Measurements from ENCODE around the gene PCDH11X. TPM values are rescaled to one million over a fixed set of nuclear protein-coding genes. Genes with fewer than 3 reads are reported as not detected.
"Not testable (repeated sequence)": the region's sequence is repeated elsewhere in the genome, so short reads cannot be mapped to it uniquely, and the experiment has no call there.

Gene PCDH11X
- total RNA-seq, result not detected in 2 replicates

GRCh38 chrX:91779135-91779534 lies at the start of gene PCDH11X:
Gene PCDH11X, plus strand, starts transcription at chrX:91779375. Its CDS starts 56,130 bp downstream, at chrX:91835505.
- H3K27ac Mint-ChIP-seq; H3K27me3 Mint-ChIP-seq (ENCODE audit: insufficient read depth); H3K36me3 Mint-ChIP-seq (ENCODE audit: low read depth); intact Hi-C loops (cut with micrococcal nuclease); H3K4me1 Mint-ChIP-seq (ENCODE audit: low read depth); H3K4me3 Mint-ChIP-seq; DNase-seq (ENCODE audit: low spot score); H3K9me3 Mint-ChIP-seq: not testable (repeated sequence)

GRCh38 chrX:91747446-91747845 lies 31.7 kb upstream of the PCDH11X start:
- H3K9me3 Mint-ChIP-seq; DNase-seq (ENCODE audit: low spot score); intact Hi-C loops (cut with micrococcal nuclease); H3K4me1 Mint-ChIP-seq (ENCODE audit: low read depth); H3K4me3 Mint-ChIP-seq; H3K27ac Mint-ChIP-seq; H3K36me3 Mint-ChIP-seq (ENCODE audit: low read depth); H3K27me3 Mint-ChIP-seq (ENCODE audit: insufficient read depth): not testable (repeated sequence)

GRCh38 chrX:91753022-91753421 lies 26.2 kb upstream of the PCDH11X start:
- H3K9me3 Mint-ChIP-seq; H3K27ac Mint-ChIP-seq; H3K4me3 Mint-ChIP-seq; H3K27me3 Mint-ChIP-seq (ENCODE audit: insufficient read depth); H3K36me3 Mint-ChIP-seq (ENCODE audit: low read depth); DNase-seq (ENCODE audit: low spot score); H3K4me1 Mint-ChIP-seq (ENCODE audit: low read depth); intact Hi-C loops (cut with micrococcal nuclease): not testable (repeated sequence)

GRCh38 chrX:91770619-91771488 lies 8.3 kb upstream of the PCDH11X start:
- not testable (repeated sequence) for H3K4me3 Mint-ChIP-seq

GRCh38 chrX:91773943-91774342 lies 5.2 kb upstream of the PCDH11X start:
- H3K4me3 Mint-ChIP-seq; H3K27me3 Mint-ChIP-seq (ENCODE audit: insufficient read depth); DNase-seq (ENCODE audit: low spot score); H3K27ac Mint-ChIP-seq; intact Hi-C loops (cut with micrococcal nuclease); H3K36me3 Mint-ChIP-seq (ENCODE audit: low read depth); H3K9me3 Mint-ChIP-seq; H3K4me1 Mint-ChIP-seq (ENCODE audit: low read depth): not testable (repeated sequence)

More at GRCh38 chrX:91770619-91771488, 8.3 kb upstream of the PCDH11X start:
- DNase-seq (ENCODE audit: low spot score); H3K36me3 Mint-ChIP-seq (ENCODE audit: low read depth); H3K9me3 Mint-ChIP-seq; H3K27me3 Mint-ChIP-seq (ENCODE audit: insufficient read depth); intact Hi-C loops (cut with micrococcal nuclease); H3K4me1 Mint-ChIP-seq (ENCODE audit: low read depth); H3K27ac Mint-ChIP-seq: not testable (repeated sequence)

GRCh38 chrX:91780008-91780407 lies 833 bp downstream of the PCDH11X start:
- H3K36me3 Mint-ChIP-seq (ENCODE audit: low read depth); H3K27me3 Mint-ChIP-seq (ENCODE audit: insufficient read depth); H3K4me3 Mint-ChIP-seq; H3K27ac Mint-ChIP-seq; intact Hi-C loops (cut with micrococcal nuclease); H3K4me1 Mint-ChIP-seq (ENCODE audit: low read depth); DNase-seq (ENCODE audit: low spot score); H3K9me3 Mint-ChIP-seq: not testable (repeated sequence)

GRCh38 chrX:91780698-91781097 lies 1.5 kb downstream of the PCDH11X start:
- H3K27me3 Mint-ChIP-seq (ENCODE audit: insufficient read depth); H3K27ac Mint-ChIP-seq; intact Hi-C loops (cut with micrococcal nuclease); H3K4me1 Mint-ChIP-seq (ENCODE audit: low read depth); DNase-seq (ENCODE audit: low spot score); H3K36me3 Mint-ChIP-seq (ENCODE audit: low read depth); H3K9me3 Mint-ChIP-seq; H3K4me3 Mint-ChIP-seq: not testable (repeated sequence)

- H3K4me3 Mint-ChIP-seq; H3K4me1 Mint-ChIP-seq (ENCODE audit: low read depth); H3K27me3 Mint-ChIP-seq (ENCODE audit: insufficient read depth); H3K27ac Mint-ChIP-seq; H3K9me3 Mint-ChIP-seq; DNase-seq (ENCODE audit: low spot score); H3K36me3 Mint-ChIP-seq (ENCODE audit: low read depth); intact Hi-C loops (cut with micrococcal nuclease): not testable (repeated sequence)
Observed at GRCh38 chrX:91781553-91782298, 2.6 kb downstream of the PCDH11X start.

- H3K4me3 Mint-ChIP-seq; H3K4me1 Mint-ChIP-seq (ENCODE audit: low read depth); intact Hi-C loops (cut with micrococcal nuclease); H3K36me3 Mint-ChIP-seq (ENCODE audit: low read depth); H3K9me3 Mint-ChIP-seq; DNase-seq (ENCODE audit: low spot score); H3K27me3 Mint-ChIP-seq (ENCODE audit: insufficient read depth); H3K27ac Mint-ChIP-seq: not testable (repeated sequence)
Observed at GRCh38 chrX:91782825-91783224, 3.6 kb downstream of the PCDH11X start.

- H3K4me1 Mint-ChIP-seq (ENCODE audit: low read depth); H3K9me3 Mint-ChIP-seq; intact Hi-C loops (cut with micrococcal nuclease); DNase-seq (ENCODE audit: low spot score); H3K36me3 Mint-ChIP-seq (ENCODE audit: low read depth); H3K27ac Mint-ChIP-seq; H3K27me3 Mint-ChIP-seq (ENCODE audit: insufficient read depth); H3K4me3 Mint-ChIP-seq: not testable (repeated sequence)
Observed at GRCh38 chrX:91817537-91817936, 38.4 kb downstream of the PCDH11X start.

- H3K4me3 Mint-ChIP-seq; H3K36me3 Mint-ChIP-seq (ENCODE audit: low read depth); H3K27me3 Mint-ChIP-seq (ENCODE audit: insufficient read depth); DNase-seq (ENCODE audit: low spot score); H3K9me3 Mint-ChIP-seq; intact Hi-C loops (cut with micrococcal nuclease); H3K27ac Mint-ChIP-seq; H3K4me1 Mint-ChIP-seq (ENCODE audit: low read depth): not testable (repeated sequence)
Observed at GRCh38 chrX:91825321-91825720, 46.1 kb downstream of the PCDH11X start.
